AG04450 (cell line): Measurements from ENCODE around the gene GYPC. TPM values are rescaled to one million over a fixed set of nuclear protein-coding genes. Genes with fewer than 3 reads are reported as not detected.

ENCODE experiments used
- CTCF ChIA-PET: fragments of 300-600, 350-600 bp; formaldehyde crosslinking; extraction: SDS; loops from one replicate; lab custom pipeline; 2022; ENCODE audit warnings: antibody characterized with exemption, inconsistent platforms; lab: Charles Lee
- POLR2A ChIA-PET: fragments of 350-600 bp; formaldehyde crosslinking; extraction: SDS; loops from one replicate; lab custom pipeline; 2021; ENCODE audit warnings: antibody characterized with exemption, inconsistent platforms; lab: Yijun Ruan, JAX
- DNase-seq: peaks from one replicate; pipeline ENCODE4 v3.0.0-alpha.2; 2011; ENCODE audit warnings: low read depth, low spot score
- H3K27ac ChIP-seq: one replicate; pipeline ENCODE4 v1.5.1; 2012; ENCODE audit warnings: low read depth, low read length, control low read depth
- H3K27me3 ChIP-seq: one replicate; pipeline ENCODE4 v1.6.0; 2012; ENCODE audit warnings: low read length; ENCODE audit not compliant: control insufficient read depth, insufficient read depth
- H3K4me3 ChIP-seq: 2 replicates; pipeline ENCODE4 v1.5.1; 2011; ENCODE audit warnings: mild to moderate bottlenecking, low read depth, low read length, control low read depth
- H3K9me3 ChIP-seq: 2 replicates; pipeline ENCODE4 v1.5.1; 2012; ENCODE audit warnings: low read length; ENCODE audit not compliant: control insufficient read depth, insufficient read depth
- CTCF ChIP-seq: IDR thresholded peaks from 2 replicates; pipeline ENCODE4 v1.5.1; 2011; ENCODE audit warnings: low read depth, low read length, control low read depth, inconsistent platforms
- polyA plus RNA-seq: library from polyadenylated mRNA; depleted of rRNA; stranded (reverse); fragments of >200 nt; gene quantifications from 2 replicates; pipeline ENCODE4 v1.2.3, GENCODE V29; 2011

The GYPC gene
- polyA plus RNA-seq, 1 experiment = 146 TPM

DNA sequence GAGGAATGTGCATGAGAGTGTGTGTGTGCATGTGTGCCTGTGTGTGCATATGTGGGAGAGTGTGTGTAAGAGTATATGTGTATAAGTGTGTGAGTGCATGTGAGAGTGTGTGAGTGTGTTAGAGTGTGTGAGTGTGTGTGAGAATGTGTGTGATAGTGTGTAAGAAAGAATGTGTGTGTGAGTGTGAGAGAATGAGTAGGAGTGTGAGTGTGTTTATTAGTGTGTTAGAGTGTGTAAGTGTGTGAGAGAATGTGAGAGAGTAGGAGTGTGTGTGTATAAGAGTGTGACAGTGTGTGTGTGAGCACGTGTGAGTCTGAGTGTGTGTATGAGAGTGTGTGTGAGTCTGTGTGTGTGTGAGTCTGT is 21.2 kb downstream of the GYPC start:
- no peak overlapping the region for H3K27ac ChIP-seq
- TF ChIP-seq CTCF = no peak
- ChIA-PET CTCF (no interaction called here), POLR2A (no interaction called here)
- DNase-seq = no peak
- no peaks in the 10 kb centered on the region for H3K27me3 ChIP-seq
- peaks cover 15% of the 10 kb centered on the region for H3K9me3 ChIP-seq
- H3K4me3 ChIP-seq = no peak overlapping the region

- Histone ChIP-seq H3K27me3 (no peaks in the 10 kb centered on the region), H3K9me3 (peaks cover 15% of the 10 kb centered on the region), H3K27ac (no peak overlapping the region), H3K4me3 (no peak overlapping the region)
- CTCF ChIA-PET = no interaction called here
- DNase-seq = no peak
- TF ChIP-seq CTCF = no peak
- POLR2A ChIA-PET = no interaction called here
These were observed 22.5 kb downstream of the GYPC start for GRCh38 chr2:126678269-126679065.

DNA sequence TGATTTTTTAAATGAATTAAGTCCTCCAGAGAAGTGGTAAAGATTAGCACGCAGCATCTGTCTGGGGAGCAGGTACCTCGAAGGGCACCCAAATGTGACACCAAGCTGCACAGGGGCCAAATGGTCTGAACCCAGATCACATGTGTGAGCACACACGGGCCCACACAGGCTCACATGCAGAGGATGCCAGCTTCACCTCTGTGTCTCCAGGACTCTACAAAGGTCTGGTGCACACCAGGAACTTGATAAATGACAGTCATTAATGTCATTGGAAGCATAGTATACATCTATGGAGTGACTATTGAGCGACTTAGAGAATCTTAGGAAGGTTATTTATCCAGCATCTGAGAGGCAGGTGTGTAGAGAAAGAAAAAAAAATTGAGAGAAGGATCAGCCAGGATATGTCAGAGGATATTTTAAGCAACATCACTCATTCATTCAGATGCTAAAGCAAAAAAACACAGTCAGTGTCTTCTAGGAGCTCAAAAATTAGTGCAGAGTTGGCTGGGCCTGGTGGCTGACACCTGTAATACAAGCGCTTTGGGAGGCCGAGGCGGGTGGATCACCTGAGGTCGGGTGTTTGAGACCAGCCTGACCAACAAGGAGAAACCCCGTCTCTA is 23.2 kb downstream of the GYPC start:
- Histone ChIP-seq H3K27ac (no peak overlapping the region), H3K27me3 (no peaks in the 10 kb centered on the region), H3K4me3 (no peak overlapping the region), H3K9me3 (peaks cover 15% of the 10 kb centered on the region)
- CTCF ChIA-PET = no interaction called here
- TF ChIP-seq CTCF = no peak
- POLR2A ChIA-PET = no interaction called here
- no peak for DNase-seq

DNA sequence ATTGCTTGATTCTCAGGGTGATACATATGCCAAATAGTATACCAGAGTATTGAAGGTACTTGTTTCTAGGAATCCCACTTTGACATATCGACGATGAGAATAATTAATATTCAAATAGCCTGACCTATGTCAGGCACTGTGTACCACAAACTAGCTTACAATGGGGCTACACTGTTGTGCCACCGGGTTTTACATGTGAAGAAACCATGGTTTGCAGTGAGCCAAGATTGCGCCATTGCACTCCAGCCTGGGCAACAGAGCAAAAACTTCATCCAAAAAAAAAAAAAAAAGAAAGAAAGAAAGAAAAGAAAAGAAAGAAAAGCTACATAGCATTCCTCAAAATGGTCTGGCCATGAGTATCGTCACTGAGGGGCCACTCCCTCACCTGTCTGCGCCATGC is 25.5 kb downstream of the GYPC start:
- H3K4me3 ChIP-seq = no peak overlapping the region
- no peak for TF ChIP-seq CTCF
- H3K9me3 ChIP-seq = no peaks in the 10 kb centered on the region; the same call in 1 of the 2 replicates
- no peak overlapping the region for H3K27ac ChIP-seq
- ChIA-PET CTCF (interaction anchor here (0.6 to 1.1 kb wide), 2 partner anchors 29 to 96 kb away, joined by 4 read pairs; no protein-coding TSS in a partner anchor), POLR2A (no interaction called here)
- H3K27me3 ChIP-seq = no peaks in the 10 kb centered on the region
- no peak for DNase-seq

- Histone ChIP-seq H3K9me3 (no peaks in the 10 kb centered on the region; the same call in 1 of the 2 replicates), H3K27ac (no peak overlapping the region), H3K4me3 (no peak overlapping the region), H3K27me3 (no peaks in the 10 kb centered on the region)
- DNase-seq = no peak
- ChIA-PET POLR2A (no interaction called here), CTCF (no interaction called here)
- no peak for TF ChIP-seq CTCF
These were observed 29.7 kb downstream of the GYPC start for GRCh38 chr2:126685629-126686028.
